Left kidney (tissue), 8 donors: ENCODE measurements around the gene PAF1. TPM values are rescaled to one million over a fixed set of nuclear protein-coding genes. Genes with fewer than 3 reads are reported as not detected.

Experiments
- DNase-seq: peaks from one replicate; pipeline ENCODE4 v3.0.0-alpha.2; 2013
- long read RNA-seq, 8 donors: transcript quantifications; one replicate each; lab custom pipeline, GENCODE V29; 2026
- polyA plus RNA-seq: library from polyadenylated mRNA; unstranded; fragments of 120-200 nt; gene quantifications from one replicate; pipeline ENCODE4 v1.2.1, GENCODE V29; 2013; ENCODE audit not compliant: insufficient read length

PAF1 gene
- polyA plus RNA-seq, result 69.4 TPM
- long read RNA-seq, donor 1, transcript PAF1-201 (14 exons, 2,066 nt), result major isoform, 14 of 37 reads
- long read RNA-seq, donor 1, partial matches to known transcripts, result 19 of 37 reads
- long read RNA-seq, donor 1, other reads (novel, unspliced or antisense), result 0 of 37 reads
- long read RNA-seq, donor 2, transcript PAF1-201 (14 exons, 2,066 nt), result major isoform, 7 of 21 reads
- long read RNA-seq, donor 2, partial matches to known transcripts, result 13 of 21 reads
- long read RNA-seq, donor 2, other reads (novel, unspliced or antisense), result 0 of 21 reads
- long read RNA-seq, donor 3, transcript PAF1-201 (14 exons, 2,066 nt), result major isoform, 9 of 21 reads
- long read RNA-seq, donor 3, partial matches to known transcripts, result 8 of 21 reads
- long read RNA-seq, donor 3, other reads (novel, unspliced or antisense), result 0 of 21 reads
- long read RNA-seq, donor 4, result 0 reads
- long read RNA-seq, donor 5, transcript PAF1-201 (14 exons, 2,066 nt), result major isoform, 29 of 38 reads
- long read RNA-seq, donor 5, partial matches to known transcripts, result 9 of 38 reads
- long read RNA-seq, donor 5, other reads (novel, unspliced or antisense), result 0 of 38 reads
- long read RNA-seq, donor 6, partial matches to known transcripts, result 5 of 10 reads
- long read RNA-seq, donor 6, other reads (novel, unspliced or antisense), result 0 of 10 reads
- long read RNA-seq, donor 7, transcript PAF1-201 (14 exons, 2,066 nt), result major isoform, 6 of 16 reads
- long read RNA-seq, donor 7, partial matches to known transcripts, result 7 of 16 reads
- long read RNA-seq, donor 7, other reads (novel, unspliced or antisense), result 0 of 16 reads
- long read RNA-seq, donor 8, transcript PAF1-201 (14 exons, 2,066 nt), result major isoform, 7 of 24 reads
- long read RNA-seq, donor 8, partial matches to known transcripts, result 16 of 24 reads
- long read RNA-seq, donor 8, other reads (novel, unspliced or antisense), result 0 of 24 reads

- peak; percentile 100 for DNase-seq
These were observed at the start of gene PAF1, which contains the start of gene MED29 for GRCh38 chr19:39390751-39391437. Gene PAF1, minus strand, starts transcription at chr19:39391106. Its CDS starts 242 bp downstream, at chr19:39390864. Gene MED29, plus strand, starts transcription at chr19:39391378. Its CDS starts 45 bp downstream, at chr19:39391423.

GRCh38 chr19:39438270-39438934, 47.5 kb upstream of the PAF1 start:
- no peak for DNase-seq

GRCh38 chr19:39436350-39436716, 45.4 kb upstream of the PAF1 start:
- no peak for DNase-seq

- peak; percentile 98 for DNase-seq
These were observed 44.8 kb upstream of the PAF1 start, which contains the start of gene RPS16 for GRCh38 chr19:39435499-39436349. Gene RPS16, minus strand, starts transcription at chr19:39435949. Its CDS starts 54 bp downstream, at chr19:39435895.

- no peak for DNase-seq
These were observed 43.5 kb upstream of the PAF1 start for GRCh38 chr19:39434123-39435076.

- no peak for DNase-seq
These were observed 42.7 kb upstream of the PAF1 start for GRCh38 chr19:39433480-39434079.

GRCh38 chr19:39432677-39433025, 41.7 kb upstream of the PAF1 start:
- no peak for DNase-seq

GRCh38 chr19:39430675-39431593, 40.0 kb upstream of the PAF1 start:
- DNase-seq, result no peak

GRCh38 chr19:39428283-39429112, 37.6 kb upstream of the PAF1 start:
- DNase-seq, result peak; percentile 87

- DNase-seq, result no peak
These were observed 36.8 kb upstream of the PAF1 start for GRCh38 chr19:39427707-39428106.

GRCh38 chr19:39426170-39426569, 35.3 kb upstream of the PAF1 start:
- no peak for DNase-seq

GRCh38 chr19:39425744-39426143, 34.8 kb upstream of the PAF1 start:
- DNase-seq, result no peak

GRCh38 chr19:39424934-39425333, 34.0 kb upstream of the PAF1 start:
- DNase-seq, result no peak

GRCh38 chr19:39423258-39424086, 32.6 kb upstream of the PAF1 start:
- DNase-seq, result no peak

- no peak for DNase-seq
These were observed 31.1 kb upstream of the PAF1 start for GRCh38 chr19:39422020-39422419.

- no peak for DNase-seq
These were observed 29.9 kb upstream of the PAF1 start for GRCh38 chr19:39420769-39421168.
